ACC112 (cell line): ENCODE measurements around the gene RBM19.

ENCODE experiments used
- H2AFZ ChIP-seq: fragments of 200-600 bp; sonication (generic); one replicate; pipeline ENCODE4 v1.6.0; 2017; ENCODE audit warnings: antibody characterized with exemption, low read length; ENCODE audit not compliant: unreplicated experiment
- H3K27ac ChIP-seq: fragments of 200-600 bp; sonication (generic); 2 replicates; pipeline ENCODE4 v1.5.1; 2014; ENCODE audit warnings: low read depth, mild to moderate bottlenecking, antibody characterized with exemption, low read length, moderate library complexity
- H3K27me3 ChIP-seq: fragments of 200-600 bp; sonication (generic); 2 replicates; pipeline ENCODE4 v1.6.1; 2014; ENCODE audit warnings: mild to moderate bottlenecking, antibody characterized with exemption, low read length, moderate library complexity, mixed read lengths; ENCODE audit not compliant: insufficient read depth
- H3K36me3 ChIP-seq: fragments of 200-600 bp; sonication (generic); 2 replicates; pipeline ENCODE4 v1.6.1; 2016; ENCODE audit warnings: mild to moderate bottlenecking, antibody characterized with exemption, low read length, moderate library complexity, mixed read lengths; ENCODE audit not compliant: insufficient read depth
- H3K4me1 ChIP-seq: fragments of 200-600 bp; sonication (generic); one replicate; pipeline ENCODE4 v1.6.1; 2016; ENCODE audit warnings: low read length, mixed read lengths; ENCODE audit not compliant: insufficient read depth, unreplicated experiment, control insufficient read depth
- H3K4me3 ChIP-seq: fragments of 200-600 bp; sonication (generic); 2 replicates; pipeline ENCODE4 v1.5.1; 2014; ENCODE audit warnings: mild to moderate bottlenecking, low read depth, low read length
- H3K79me2 ChIP-seq: fragments of 200-600 bp; sonication (generic); one replicate; pipeline ENCODE4 v1.6.0; 2016; ENCODE audit warnings: low read length; ENCODE audit not compliant: control insufficient read depth, unreplicated experiment, insufficient read depth

RBM19 gene

DNA sequence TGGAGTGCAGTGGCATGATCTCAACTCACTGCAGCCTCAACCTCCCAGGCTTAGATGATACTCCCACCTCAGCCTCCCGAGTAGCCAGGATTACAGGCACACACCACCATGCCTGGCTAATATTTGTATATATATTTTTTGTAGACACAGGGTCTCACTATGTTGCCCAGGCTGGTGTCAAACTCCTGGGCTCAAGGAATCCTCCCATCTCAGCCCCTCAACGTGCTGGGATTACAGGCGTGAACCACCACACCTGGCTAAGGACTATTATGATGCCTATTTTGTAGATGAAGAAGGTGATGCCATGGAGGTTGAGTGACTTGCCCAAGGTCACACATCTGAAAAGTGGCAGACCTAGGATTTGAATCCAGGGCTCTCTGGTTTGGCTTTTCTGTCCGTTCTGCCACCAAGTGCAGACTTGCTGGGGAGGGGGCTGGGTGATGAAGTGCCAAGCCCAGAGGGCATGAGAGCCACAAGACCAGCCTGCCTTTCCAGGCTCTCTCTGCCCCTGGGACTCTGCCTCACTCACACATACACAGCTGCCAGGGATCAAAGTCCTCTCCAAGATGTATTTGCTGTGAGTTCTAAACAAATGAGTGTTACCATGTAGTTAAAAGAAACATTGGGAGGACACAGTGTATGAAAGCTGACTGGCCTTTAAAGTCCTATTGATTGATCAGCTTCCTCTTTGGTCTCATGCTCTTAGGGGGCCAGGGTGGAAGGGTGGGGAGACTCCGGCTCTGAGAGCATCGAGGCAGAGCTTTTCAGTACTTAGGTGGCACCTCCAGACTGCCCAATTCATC, 21.3 kb upstream of the RBM19 start:
- Histone ChIP-seq H3K27ac (no peak overlapping the region), H3K79me2 (no peaks in the 10 kb centered on the region), H2AFZ (no peak overlapping the region), H3K4me1 (no peaks in the 10 kb centered on the region), H3K4me3 (no peak overlapping the region), H3K36me3 (no peaks in the 10 kb centered on the region), H3K27me3 (peaks cover 75% of the 10 kb centered on the region)

DNA sequence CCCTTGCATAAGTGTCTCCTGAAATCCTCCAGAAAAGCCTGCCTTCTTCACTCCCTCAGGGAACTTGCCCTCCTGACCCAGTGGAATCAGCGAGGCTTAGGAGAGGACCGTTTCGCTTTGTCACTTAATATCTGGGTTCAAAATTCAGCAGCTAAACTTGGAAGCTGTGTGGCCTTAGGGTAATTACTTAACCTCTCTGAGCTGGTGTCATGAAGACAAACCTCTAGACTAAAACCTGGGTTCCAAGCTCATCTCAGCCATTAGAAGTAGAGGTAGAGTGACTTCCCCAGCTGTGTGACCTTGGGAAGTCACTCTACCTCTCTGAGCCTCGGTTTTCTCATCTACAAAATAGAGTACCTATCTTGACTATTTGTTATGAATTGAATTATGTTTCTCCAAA, 18.3 kb upstream of the RBM19 start:
- H3K4me1 ChIP-seq: no peaks in the 10 kb centered on the region
- H2AFZ ChIP-seq: no peak overlapping the region
- peaks cover 49% of the 10 kb centered on the region for H3K27me3 ChIP-seq
- H3K4me3 ChIP-seq: no peak overlapping the region
- H3K27ac ChIP-seq: no peak overlapping the region
- no peaks in the 10 kb centered on the region for H3K79me2 ChIP-seq
- no peaks in the 10 kb centered on the region for H3K36me3 ChIP-seq

DNA sequence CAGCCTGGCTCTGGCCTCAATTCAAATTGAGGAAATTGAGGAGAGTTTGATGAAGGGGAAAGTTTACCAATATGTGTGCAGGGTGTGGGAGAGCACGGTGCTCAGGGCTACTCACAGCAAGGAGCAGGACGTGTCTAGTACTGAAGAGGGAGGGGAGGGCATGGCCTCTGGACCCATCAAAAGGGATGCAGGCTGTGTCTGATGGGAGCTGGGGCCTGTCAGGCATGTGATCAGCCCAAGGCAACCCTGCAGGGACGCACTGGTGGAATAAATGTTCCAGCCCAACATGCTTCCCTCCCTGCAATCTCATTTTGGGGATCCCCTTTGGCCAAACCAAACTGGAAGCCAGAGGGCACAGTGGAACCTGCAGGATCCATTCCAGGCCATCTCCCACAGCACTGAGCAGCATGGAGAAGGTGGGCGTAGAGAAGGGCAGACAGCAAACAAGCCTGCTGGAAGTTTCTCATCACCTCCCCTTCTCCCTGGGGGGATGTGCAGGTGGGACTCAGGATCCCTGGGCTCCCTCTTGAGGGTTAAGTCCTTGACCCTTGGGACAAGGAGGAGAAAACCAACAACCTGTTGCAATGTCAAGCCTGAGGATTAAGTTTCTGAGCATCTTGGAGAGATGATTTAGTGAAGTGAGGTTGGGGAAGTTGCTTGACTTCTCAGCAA, 17.8 kb upstream of the RBM19 start:
- Histone ChIP-seq H2AFZ (no peak overlapping the region), H3K4me3 (no peak overlapping the region), H3K27me3 (peaks cover 46% of the 10 kb centered on the region)

DNA sequence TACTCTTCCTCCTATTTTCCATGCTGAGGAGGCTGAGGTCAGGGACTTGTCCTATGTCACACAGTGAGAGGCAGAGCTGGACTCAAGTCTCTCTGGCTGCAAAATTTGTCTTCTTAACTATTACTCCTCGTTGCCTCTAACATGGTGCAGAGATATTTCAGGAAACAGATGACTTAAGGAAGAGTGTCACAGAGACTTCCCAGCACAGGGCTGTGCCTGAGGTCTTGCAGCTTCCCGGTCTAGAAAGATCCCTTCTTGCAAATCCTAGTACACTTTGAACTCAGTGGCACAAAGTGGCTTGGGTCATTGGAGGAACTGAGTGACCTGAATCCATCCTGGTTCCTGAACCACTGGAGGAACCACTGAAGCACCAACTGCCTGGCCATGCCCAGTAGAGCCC, 17.1 kb upstream of the RBM19 start:
- Histone ChIP-seq H3K4me1 (no peaks in the 10 kb centered on the region), H3K4me3 (no peak overlapping the region), H3K27me3 (peaks cover 48% of the 10 kb centered on the region), H3K36me3 (no peaks in the 10 kb centered on the region), H3K79me2 (no peaks in the 10 kb centered on the region), H3K27ac (no peak overlapping the region), H2AFZ (no peak overlapping the region)

More for the DNA sequence above, 17.8 kb upstream of the RBM19 start:
- no peak overlapping the region for H3K27ac ChIP-seq
- no peaks in the 10 kb centered on the region for H3K79me2 ChIP-seq
- H3K4me1 ChIP-seq: no peaks in the 10 kb centered on the region
- no peaks in the 10 kb centered on the region for H3K36me3 ChIP-seq

DNA sequence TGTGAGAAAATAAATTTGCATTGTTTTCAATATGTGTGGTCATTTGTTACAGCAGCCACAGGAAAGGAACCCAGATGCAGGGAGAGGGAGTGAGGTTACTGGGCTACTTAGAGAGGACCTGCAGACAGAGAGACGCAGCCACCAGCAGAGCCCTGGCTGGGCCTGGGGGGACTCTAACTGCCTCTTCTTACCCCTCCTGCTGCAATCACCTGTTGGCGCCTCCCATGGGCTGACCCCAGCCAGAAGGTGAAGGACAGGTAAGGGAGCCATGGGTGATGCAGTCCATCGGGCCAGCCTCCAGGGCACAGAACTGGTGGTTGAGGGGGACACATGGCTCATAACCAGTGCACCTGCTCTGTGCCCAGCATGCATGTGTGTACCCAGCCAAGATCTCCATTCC, 15.8 kb upstream of the RBM19 start:
- no peak overlapping the region for H2AFZ ChIP-seq
- no peak overlapping the region for H3K27ac ChIP-seq
- no peaks in the 10 kb centered on the region for H3K4me1 ChIP-seq
- no peaks in the 10 kb centered on the region for H3K79me2 ChIP-seq
- H3K36me3 ChIP-seq: no peaks in the 10 kb centered on the region
- no peak overlapping the region for H3K4me3 ChIP-seq
- H3K27me3 ChIP-seq: peaks cover 46% of the 10 kb centered on the region

DNA sequence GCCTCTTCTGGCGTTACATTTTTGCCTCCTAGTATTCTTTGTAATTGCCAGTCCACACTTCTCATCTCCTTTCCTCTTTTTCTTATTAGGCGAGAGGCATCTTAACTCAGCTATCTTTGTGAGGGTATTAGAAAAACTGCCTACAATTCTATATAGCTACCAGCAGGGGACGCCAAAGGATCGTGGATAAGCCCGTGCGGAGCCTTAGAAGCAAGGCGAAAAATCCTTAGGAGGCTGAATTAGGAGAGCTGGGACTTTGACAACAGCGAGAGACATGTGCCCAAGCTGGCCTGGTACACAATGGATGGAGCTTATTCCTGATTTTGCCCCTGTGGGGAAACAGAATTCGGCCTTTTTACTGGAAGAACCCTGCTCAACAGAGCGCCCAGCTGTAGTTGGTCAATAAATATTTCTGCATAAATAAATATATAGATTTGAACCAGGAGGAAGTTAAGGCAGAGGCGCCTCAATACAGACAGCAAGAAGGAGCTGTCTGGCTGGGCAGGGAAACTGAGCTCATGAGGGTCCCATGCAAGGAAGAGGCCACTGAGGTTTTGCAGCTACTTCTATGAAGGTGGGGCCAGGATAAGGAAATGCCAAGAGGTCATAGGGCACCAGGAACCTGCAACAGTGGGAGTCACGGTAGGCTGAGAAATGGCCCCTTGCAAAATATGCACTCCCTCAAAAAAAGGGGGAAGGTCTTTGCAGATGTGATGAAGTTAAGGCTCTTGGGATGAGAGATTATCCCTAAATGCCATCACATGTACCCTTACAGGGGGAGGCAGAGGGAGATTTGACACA, 14.6 kb upstream of the RBM19 start:
- H3K36me3 ChIP-seq: no peaks in the 10 kb centered on the region
- peaks cover 46% of the 10 kb centered on the region for H3K27me3 ChIP-seq
- H3K27ac ChIP-seq: no peak overlapping the region
- no peak overlapping the region for H3K4me3 ChIP-seq
- no peaks in the 10 kb centered on the region for H3K79me2 ChIP-seq
- no peaks in the 10 kb centered on the region for H3K4me1 ChIP-seq
- no peak overlapping the region for H2AFZ ChIP-seq

DNA sequence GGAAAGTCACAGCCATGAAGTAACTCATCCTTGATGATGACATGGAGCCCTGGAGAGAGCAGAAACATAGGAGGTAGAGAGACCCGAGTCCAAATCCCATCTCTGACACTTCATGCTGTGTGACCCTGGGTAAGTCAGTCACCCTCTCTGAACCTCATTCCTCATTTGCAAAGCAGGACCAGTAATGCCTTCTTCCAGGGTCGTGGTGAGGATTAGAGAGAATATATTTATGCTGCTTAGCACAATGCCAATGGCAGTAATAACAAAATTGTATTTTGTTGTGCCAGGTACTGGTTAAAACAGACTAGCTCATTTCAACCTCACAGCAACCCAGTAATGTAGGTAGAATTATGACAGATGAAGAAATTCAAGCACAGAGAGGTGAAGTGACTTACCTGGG, 13.9 kb upstream of the RBM19 start:
- no peaks in the 10 kb centered on the region for H3K36me3 ChIP-seq
- no peak overlapping the region for H3K27ac ChIP-seq
- H3K4me1 ChIP-seq: no peaks in the 10 kb centered on the region
- H2AFZ ChIP-seq: no peak overlapping the region
- H3K4me3 ChIP-seq: no peak overlapping the region
- peaks cover 45% of the 10 kb centered on the region for H3K27me3 ChIP-seq
- no peaks in the 10 kb centered on the region for H3K79me2 ChIP-seq

DNA sequence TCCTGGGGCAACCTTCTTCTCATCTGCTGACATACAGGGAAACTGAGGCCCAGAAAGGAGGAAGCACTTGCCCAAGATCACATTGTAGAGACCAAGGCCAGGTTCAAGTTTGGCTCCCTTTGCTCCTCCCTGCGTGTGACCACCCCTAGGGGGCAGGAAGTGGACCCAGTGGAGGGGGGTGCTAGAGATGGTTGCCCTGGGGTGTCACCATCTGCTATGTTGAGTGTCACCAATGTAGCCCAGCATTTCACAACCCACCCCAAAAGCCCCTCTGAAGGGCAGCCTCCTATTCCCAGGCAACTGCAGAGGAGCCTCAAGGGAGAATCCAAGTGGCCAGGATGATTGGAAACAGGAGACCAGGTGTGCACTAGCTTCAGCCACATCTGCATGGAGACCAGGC, 12.0 kb upstream of the RBM19 start:
- H2AFZ ChIP-seq: no peak overlapping the region
- no peaks in the 10 kb centered on the region for H3K36me3 ChIP-seq
- no peak overlapping the region for H3K27ac ChIP-seq
- no peak overlapping the region for H3K4me3 ChIP-seq
- peaks cover 49% of the 10 kb centered on the region for H3K27me3 ChIP-seq
- no peaks in the 10 kb centered on the region for H3K4me1 ChIP-seq
- no peaks in the 10 kb centered on the region for H3K79me2 ChIP-seq

DNA sequence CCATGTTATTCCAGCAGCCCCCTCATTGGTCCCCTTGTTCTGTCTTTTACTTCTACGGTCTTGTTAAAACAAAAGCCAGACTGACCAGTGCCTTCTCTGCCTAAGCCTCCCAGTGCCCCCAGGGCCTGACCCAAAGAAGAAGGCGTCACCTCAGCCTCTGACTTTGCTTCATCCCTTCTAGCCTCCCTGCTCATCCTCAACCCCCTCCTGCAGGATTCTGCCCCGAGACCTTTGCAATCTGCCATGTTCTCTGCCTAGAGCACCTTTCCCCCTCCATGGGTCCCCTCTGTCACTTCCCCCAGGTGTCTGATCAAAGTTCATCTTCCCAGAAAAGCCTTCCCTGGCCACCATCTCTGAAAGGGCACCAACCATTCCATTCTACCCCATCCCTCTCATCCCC, 7.9 kb upstream of the RBM19 start:
- Histone ChIP-seq H3K79me2 (no peaks in the 10 kb centered on the region), H3K36me3 (no peaks in the 10 kb centered on the region), H2AFZ (no peak overlapping the region), H3K4me1 (no peaks in the 10 kb centered on the region), H3K4me3 (no peak overlapping the region), H3K27me3 (peaks cover 74% of the 10 kb centered on the region), H3K27ac (no peak overlapping the region)

DNA sequence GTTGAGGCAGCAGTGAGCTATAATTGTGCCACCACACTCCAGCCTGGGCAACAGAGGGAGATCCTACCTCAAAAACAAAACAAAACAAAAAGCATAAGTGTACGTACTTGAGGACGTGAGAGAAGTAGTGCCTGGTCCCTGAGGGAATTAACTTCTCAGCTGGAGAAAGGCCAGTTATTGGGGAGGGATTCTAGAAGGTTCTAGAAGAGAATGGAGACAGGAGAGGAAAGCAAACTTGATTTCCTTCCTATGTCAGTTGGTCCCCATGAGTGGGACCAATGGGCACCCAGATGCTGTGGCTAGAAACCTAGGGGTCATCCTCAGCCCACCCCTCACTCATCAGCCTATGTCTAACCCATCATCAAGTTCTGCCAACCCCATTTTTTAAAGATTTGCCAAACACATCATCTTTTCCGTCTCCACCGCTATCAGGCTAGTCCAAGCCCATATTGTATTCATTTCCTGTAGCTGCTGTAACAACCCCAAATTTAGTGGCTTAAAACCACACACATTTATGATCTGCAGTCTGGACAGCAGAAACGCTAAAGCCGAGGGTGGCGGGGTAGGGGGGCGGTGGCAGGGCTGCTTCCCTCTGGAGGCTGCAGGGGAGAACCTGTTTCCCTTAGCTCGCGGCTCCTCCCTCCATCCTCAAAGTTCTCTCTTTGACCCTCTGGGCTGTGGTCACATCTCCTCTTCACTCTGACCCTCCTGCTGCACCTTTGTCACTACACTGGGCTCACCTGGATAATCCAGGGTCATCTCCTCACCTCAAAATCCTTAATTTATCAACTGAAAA, 7.2 kb upstream of the RBM19 start:
- Histone ChIP-seq H3K4me3 (no peak overlapping the region), H3K36me3 (no peaks in the 10 kb centered on the region), H3K4me1 (no peaks in the 10 kb centered on the region), H2AFZ (no peak overlapping the region), H3K79me2 (no peaks in the 10 kb centered on the region), H3K27me3 (peaks cover 68% of the 10 kb centered on the region), H3K27ac (no peak overlapping the region)
